Brain microvascular endothelial cell (primary cell): Measurements from ENCODE around the gene APPL1.
"Not testable (repeated sequence)": the region's sequence is repeated elsewhere in the genome, so short reads cannot be mapped to it uniquely, and the experiment has no call there.

ENCODE experiments used
- DNase-seq: peaks from one replicate; pipeline ENCODE4 v3.0.0-alpha.2; 2020
- H3K27ac ChIP-seq: fragments of 250-450 bp; sonication (Bioruptor Pico); 2 replicates; pipeline ENCODE4 v1.5.1; 2020; ENCODE audit warnings: mild to moderate bottlenecking, moderate library complexity
- H3K27me3 ChIP-seq: fragments of 250-450 bp; sonication (Bioruptor Pico); replicated peaks from 2 replicates; pipeline ENCODE4 v1.5.1; 2020; ENCODE audit warnings: mild to moderate bottlenecking
- H3K36me3 ChIP-seq: fragments of 250-450 bp; sonication (Bioruptor Pico); replicated peaks from 2 replicates; pipeline ENCODE4 v1.5.1; 2020; ENCODE audit warnings: mild to moderate bottlenecking
- H3K4me3 ChIP-seq: 2 replicates; pipeline ENCODE4 v1.5.1; 2011; ENCODE audit warnings: low read depth, mild to moderate bottlenecking, control low read depth, low read length, moderate library complexity
- in situ Hi-C: cut with HindIII; loops from 2 replicates; pipeline ENCODE4 v1.10.0; 2017; ENCODE audit warnings: low sequenced_read_pairs, low pct_ligation_motif_present
- TF ChIP-seq, protein P1 (sequence below): IDR thresholded peaks from 2 replicates; pipeline ENCODE4 v1.5.1; 2011; ENCODE audit warnings: low read depth, mild to moderate bottlenecking, moderate library complexity, low read length, control low read depth, inconsistent platforms; ENCODE audit errors: missing control alignments

APPL1 gene

DNA sequence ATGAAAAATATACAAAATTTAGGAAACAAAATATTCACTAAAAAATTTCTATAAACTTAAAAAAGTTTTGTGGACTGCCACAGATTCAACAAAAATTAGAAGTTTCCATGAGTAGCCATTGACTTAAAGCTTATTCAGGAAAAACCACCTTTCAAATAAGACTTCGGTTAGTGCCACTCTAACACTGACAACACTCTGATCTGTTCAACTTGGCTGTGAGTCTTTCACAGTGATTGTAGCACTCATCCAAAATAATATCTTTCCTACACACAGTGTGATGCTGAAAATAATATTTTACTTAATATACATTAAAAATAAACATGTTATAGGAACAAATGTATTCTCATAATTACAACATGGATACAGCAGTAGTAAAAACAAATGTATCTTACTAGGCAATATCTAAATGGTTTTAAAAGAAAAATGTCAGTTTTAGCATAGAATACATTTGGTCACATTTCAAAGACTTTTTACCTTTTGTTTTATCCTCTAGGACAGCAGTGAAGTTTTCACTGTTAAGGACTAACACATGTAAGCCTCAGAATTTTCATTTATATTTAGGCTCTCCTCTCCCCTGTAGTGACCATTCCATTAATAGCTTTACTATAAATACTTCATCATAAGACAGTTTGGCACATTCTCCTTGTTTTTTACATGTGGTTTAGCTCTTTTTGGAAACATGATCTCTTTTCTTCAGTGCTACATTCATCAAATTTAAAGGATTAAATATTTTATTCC, 64.8 kb downstream of the APPL1 start, which contains the start of gene ASB14:
TSS of gene ASB14 (minus strand) at position 527 of the 738 bp plus-strand sequence. CDS start 652 bp downstream, outside the sequence.
- TF ChIP-seq, protein P1, sequence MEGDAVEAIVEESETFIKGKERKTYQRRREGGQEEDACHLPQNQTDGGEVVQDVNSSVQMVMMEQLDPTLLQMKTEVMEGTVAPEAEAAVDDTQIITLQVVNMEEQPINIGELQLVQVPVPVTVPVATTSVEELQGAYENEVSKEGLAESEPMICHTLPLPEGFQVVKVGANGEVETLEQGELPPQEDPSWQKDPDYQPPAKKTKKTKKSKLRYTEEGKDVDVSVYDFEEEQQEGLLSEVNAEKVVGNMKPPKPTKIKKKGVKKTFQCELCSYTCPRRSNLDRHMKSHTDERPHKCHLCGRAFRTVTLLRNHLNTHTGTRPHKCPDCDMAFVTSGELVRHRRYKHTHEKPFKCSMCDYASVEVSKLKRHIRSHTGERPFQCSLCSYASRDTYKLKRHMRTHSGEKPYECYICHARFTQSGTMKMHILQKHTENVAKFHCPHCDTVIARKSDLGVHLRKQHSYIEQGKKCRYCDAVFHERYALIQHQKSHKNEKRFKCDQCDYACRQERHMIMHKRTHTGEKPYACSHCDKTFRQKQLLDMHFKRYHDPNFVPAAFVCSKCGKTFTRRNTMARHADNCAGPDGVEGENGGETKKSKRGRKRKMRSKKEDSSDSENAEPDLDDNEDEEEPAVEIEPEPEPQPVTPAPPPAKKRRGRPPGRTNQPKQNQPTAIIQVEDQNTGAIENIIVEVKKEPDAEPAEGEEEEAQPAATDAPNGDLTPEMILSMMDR = no peak
- in situ Hi-C loops = no loop called here
- H3K4me3 ChIP-seq = no peak within 1 kb of the TSS

DNA sequence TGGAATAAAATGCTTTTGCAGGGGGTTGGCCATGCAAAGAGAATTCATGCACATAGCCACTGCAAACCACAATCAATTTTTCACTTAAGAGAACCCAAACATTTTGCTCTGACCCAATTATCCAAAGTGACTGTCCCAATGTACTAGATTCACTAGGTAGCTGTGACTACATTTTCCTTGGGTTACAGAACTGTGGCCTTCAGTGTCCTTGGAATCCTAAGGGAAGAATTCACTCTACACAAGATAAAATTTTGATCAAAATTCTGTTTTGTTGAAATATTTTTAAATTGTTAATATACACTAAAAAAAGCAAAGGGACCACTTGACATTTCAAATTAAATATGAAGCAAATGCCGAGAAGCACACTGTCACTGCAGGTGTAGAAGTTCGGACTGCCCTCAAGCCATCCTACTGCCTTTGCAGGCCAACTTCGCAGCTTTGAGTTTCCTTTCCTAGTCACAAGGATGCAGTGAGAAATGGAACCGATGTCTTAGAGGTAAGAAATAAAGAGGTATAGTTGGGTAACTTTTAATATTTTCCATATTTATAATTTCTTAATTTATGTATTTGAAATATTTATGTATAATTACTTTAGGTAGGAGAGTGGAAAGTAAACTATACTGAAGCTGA, 65.5 kb downstream of the APPL1 start:
- TF ChIP-seq, protein P1 = no peak
- in situ Hi-C loops = no loop called here

More for the DNA sequence above, 64.8 kb downstream of the APPL1 start, which contains the start of gene ASB14:
- no peak for DNase-seq
- no peaks in the 10 kb centered on the region for H3K36me3 ChIP-seq
- no peak within 1 kb of the TSS for H3K27ac ChIP-seq
- H3K27me3 ChIP-seq = no peaks in the 10 kb centered on the region

DNA sequence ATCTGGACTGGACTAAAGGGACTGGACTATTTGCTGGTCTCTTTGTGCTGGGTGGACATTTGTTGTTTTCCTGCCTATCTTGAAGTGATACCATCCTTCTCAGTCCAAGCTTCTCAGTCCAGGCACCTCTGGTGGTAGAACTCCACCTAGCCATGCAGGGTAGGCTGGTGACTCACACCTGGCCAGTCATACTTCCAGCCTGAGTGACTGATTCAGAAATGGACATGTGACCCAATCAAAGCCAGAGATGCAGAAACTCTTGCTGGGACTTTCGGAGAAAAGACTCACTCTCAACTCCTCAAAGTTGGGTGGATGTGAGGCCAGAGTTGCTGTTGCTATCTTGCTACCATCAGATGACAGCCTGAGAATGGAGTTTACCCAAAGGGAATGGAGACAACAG, 70.5 kb downstream of the APPL1 start:
- DNase-seq = peak; percentile 63
- Histone ChIP-seq H3K27ac (no peak overlapping the region), H3K27me3 (no peaks in the 10 kb centered on the region), H3K36me3 (no peaks in the 10 kb centered on the region), H3K4me3 (no peak overlapping the region)
- TF ChIP-seq, protein P1 = peak; percentile 49
- in situ Hi-C loops = no loop called here

More for the DNA sequence above, 65.5 kb downstream of the APPL1 start:
- Histone ChIP-seq H3K36me3 (no peaks in the 10 kb centered on the region), H3K27me3 (no peaks in the 10 kb centered on the region), H3K4me3 (no peak overlapping the region), H3K27ac (no peak overlapping the region)
- DNase-seq = no peak

DNA sequence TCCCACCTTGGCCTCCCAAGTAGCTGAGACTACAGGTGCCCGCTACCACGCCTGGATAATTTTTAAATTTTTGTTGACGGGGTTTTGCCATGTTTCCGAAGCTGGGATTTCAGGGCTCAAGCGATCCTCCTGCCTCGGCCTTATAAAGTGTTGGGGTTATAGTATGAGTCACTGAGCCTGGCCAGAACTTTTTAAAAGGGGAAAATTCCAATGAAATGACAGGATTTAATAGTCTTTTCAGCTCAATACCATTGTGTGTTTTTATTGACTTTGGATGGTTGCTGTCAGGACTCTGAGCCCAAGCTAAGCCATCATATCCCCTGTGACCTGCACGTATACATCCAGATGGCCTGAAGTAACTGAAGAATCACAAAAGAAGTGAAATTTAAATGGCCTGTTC, 76.0 kb downstream of the APPL1 start:
- H3K36me3 ChIP-seq, H3K27ac ChIP-seq, H3K4me3 ChIP-seq, in situ Hi-C loops, H3K27me3 ChIP-seq: not testable (repeated sequence)
- peak; percentile 6 for DNase-seq

DNA sequence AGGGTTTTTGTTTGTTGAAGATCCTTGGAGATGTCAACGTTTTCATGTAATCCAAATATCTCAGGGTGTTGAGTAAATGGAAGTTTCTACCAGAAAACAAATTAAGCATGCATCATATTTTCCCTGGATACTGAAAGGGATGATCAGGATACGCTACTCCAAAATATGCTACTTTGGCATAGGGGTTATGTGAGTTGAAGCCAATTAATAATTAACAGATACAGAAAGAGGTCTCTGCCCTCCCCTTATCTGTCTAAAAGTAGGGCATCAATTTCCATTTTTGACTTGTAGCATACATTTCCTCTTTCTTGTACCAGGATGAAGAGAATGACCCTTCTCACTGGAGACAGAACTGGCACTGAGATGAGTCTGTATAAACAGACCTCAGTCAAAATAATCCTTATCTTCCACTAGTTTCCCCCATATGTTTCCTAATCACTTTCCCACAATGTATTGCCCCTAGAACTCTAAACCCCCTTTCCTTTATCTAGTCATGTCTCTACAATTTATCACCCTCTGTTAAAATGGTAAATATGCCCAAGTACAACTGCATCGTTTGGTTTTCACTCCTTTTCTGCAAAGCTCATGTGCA, 82.3 kb downstream of the APPL1 start:
- TF ChIP-seq, protein P1 = no peak
- no peaks in the 10 kb centered on the region for H3K27me3 ChIP-seq
- H3K36me3 ChIP-seq = no peaks in the 10 kb centered on the region
- in situ Hi-C loops = no loop called here
- no peak overlapping the region for H3K27ac ChIP-seq
- H3K4me3 ChIP-seq = no peak overlapping the region
- no peak for DNase-seq

DNA sequence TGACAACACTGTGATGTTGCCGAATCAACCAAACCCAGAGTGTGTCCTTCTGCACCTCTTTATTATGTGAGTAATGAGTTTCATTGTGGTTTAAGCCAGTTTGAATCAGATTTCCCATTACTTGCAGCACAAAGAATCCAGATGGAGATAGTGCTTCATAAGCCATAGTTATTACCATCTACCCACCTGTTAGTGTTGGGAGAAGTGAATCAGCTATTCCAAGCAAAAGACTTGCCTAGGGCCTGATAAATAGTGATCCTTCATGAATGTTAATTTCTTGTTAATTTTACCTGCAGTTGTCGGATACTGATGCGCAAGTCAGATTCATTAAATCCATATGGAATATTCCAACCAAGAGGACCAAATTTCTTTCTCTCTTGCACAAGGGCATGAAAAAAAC, 86.7 kb downstream of the APPL1 start:
- DNase-seq = no peak
- Histone ChIP-seq H3K27ac (no peak overlapping the region), H3K4me3 (no peak overlapping the region), H3K36me3 (no peaks in the 10 kb centered on the region), H3K27me3 (no peaks in the 10 kb centered on the region)
- TF ChIP-seq, protein P1 = no peak
- in situ Hi-C loops = no loop called here
